ENCODE results near the gene UNC5C. TPM values are rescaled to one million over a fixed set of nuclear protein-coding genes. Genes with fewer than 3 reads are reported as not detected.

Gene UNC5C
- total RNA-seq, 4 donors from 2014 or later: 3.3 to 21.6 (median 7.9) TPM

DNA sequence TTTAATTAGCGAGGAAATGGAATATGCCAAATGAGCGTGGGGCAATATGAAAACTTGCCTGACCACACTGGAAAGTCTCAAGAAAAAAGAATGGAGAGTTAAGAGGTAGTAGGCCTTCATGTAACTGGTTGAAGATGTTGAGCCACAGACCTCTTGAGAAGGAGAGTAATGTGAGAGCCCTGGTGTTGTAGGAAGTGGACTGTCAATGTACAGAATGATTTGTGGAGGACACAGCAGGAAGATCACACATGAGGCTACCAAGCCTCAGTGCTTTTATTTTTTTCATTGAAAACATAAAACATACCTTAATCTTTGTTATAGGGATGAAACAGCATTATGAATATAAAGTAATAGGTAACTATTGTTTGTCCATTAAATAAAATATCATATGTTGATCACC is 331.6 kb downstream of the UNC5C start:
- intact Hi-C loops (cut with DNase I; ENCODE audit: low total_unique reads): no loop called here

DNA sequence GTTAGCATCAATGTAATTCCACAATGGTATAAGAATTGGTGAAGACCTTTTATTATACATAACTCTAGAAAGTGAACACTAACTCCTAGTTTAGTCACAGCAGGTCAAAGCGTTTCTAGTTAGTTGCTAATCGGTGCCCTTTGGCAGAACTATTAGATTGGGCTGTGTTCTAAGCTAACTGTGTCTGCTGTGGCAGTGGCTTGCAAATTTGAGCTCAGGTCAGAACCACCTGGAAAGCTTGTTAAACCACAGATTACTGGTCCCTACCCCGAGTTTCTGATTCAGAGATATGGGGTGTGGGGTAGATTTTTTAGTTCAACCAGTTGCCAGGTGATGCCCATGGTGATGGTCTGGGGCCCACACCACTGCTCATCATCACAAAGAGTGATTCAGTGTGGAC is 332.1 kb downstream of the UNC5C start:
- H3K27ac ChIP-seq: no peak overlapping the region
- no peaks in the 10 kb centered on the region for H3K36me3 ChIP-seq
- TF ChIP-seq POLR2A (IDR thresholded peaks at IDR 0.05): no peak
- TF ChIP-seq, protein P1, sequence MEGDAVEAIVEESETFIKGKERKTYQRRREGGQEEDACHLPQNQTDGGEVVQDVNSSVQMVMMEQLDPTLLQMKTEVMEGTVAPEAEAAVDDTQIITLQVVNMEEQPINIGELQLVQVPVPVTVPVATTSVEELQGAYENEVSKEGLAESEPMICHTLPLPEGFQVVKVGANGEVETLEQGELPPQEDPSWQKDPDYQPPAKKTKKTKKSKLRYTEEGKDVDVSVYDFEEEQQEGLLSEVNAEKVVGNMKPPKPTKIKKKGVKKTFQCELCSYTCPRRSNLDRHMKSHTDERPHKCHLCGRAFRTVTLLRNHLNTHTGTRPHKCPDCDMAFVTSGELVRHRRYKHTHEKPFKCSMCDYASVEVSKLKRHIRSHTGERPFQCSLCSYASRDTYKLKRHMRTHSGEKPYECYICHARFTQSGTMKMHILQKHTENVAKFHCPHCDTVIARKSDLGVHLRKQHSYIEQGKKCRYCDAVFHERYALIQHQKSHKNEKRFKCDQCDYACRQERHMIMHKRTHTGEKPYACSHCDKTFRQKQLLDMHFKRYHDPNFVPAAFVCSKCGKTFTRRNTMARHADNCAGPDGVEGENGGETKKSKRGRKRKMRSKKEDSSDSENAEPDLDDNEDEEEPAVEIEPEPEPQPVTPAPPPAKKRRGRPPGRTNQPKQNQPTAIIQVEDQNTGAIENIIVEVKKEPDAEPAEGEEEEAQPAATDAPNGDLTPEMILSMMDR (IDR thresholded peaks at IDR 0.05): no peak
- H3K27me3 ChIP-seq: no peaks in the 10 kb centered on the region
- no peak overlapping the region for H3K4me3 ChIP-seq
- H3K9me3 ChIP-seq: no peaks in the 10 kb centered on the region
- intact Hi-C loops (cut with DNase I; ENCODE audit: low total_unique reads): no loop called here
- H3K4me1 ChIP-seq: no peaks in the 10 kb centered on the region
- DNase-seq: no peak

More for the DNA sequence above, 331.6 kb downstream of the UNC5C start:
- no peak for DNase-seq
- H3K4me3 ChIP-seq: no peak overlapping the region
- H3K27me3 ChIP-seq: no peaks in the 10 kb centered on the region
- no peaks in the 10 kb centered on the region for H3K9me3 ChIP-seq
- no peaks in the 10 kb centered on the region for H3K4me1 ChIP-seq
- no peak overlapping the region for H3K27ac ChIP-seq
- H3K36me3 ChIP-seq: no peaks in the 10 kb centered on the region
- TF ChIP-seq POLR2A (IDR thresholded peaks at IDR 0.05): no peak
- TF ChIP-seq, protein P1 (IDR thresholded peaks at IDR 0.05): no peak

DNA sequence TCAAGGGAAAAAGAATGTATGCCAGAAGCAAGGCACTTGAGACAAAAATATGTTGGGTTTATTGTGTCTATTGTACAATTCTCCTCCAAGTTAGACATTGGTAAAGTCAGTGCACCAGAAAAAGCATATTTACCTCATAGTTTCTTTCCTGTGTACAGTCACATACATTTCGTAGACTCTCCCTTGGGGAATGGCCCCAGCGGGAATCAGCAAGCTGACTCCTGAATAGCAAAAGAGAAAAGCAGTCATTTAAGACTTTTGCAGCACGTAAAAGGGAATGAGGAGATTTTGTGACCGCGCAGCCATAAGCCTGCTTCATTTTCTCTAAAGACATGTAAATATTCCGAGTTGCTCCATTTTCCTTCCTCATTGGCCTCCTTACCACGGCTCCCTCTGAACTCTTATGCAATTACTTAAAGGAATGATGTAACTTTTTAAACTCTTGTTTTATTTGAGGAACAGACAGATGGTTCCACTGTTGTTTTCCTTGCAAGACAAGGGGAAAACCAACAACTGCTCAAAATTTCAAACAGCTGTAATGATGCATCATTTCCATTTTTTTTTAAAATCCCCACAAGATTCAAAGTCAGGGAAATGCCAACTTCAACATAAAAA is 332.7 kb downstream of the UNC5C start:
- Histone ChIP-seq H3K27me3 (no peaks in the 10 kb centered on the region), H3K9me3 (no peaks in the 10 kb centered on the region), H3K36me3 (no peaks in the 10 kb centered on the region), H3K27ac (no peak overlapping the region), H3K4me1 (no peaks in the 10 kb centered on the region), H3K4me3 (no peak overlapping the region)
- TF ChIP-seq POLR2A (IDR thresholded peaks at IDR 0.05): no peak
- TF ChIP-seq, protein P1 (IDR thresholded peaks at IDR 0.05): no peak
- intact Hi-C loops (cut with DNase I; ENCODE audit: low total_unique reads): no loop called here
- DNase-seq: no peak

DNA sequence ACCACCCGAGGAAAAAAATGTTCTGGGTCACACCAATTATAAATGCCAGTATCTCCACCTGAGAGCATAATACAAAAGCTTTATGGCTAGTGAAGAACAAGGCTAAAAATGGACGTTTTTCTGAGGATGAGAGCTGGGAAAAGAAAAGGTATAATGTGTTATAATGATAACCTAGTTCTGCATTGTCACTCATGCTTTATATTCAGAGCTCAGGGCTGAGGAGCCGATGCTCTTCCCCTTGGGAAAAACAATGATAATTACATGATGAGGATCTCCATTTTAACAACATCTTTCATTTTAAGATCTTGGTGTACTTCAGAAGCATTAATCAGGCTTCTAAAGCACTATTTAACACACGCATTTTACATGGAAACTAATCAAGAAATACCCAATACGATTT is 333.7 kb downstream of the UNC5C start:
- DNase-seq: no peak
- no peak overlapping the region for H3K4me3 ChIP-seq
- intact Hi-C loops (cut with DNase I; ENCODE audit: low total_unique reads): no loop called here
- TF ChIP-seq POLR2A (IDR thresholded peaks at IDR 0.05): no peak
- TF ChIP-seq, protein P1 (IDR thresholded peaks at IDR 0.05): no peak
- H3K27ac ChIP-seq: no peak overlapping the region
- no peaks in the 10 kb centered on the region for H3K27me3 ChIP-seq
- no peaks in the 10 kb centered on the region for H3K36me3 ChIP-seq
- H3K4me1 ChIP-seq: no peaks in the 10 kb centered on the region
- H3K9me3 ChIP-seq: no peaks in the 10 kb centered on the region

DNA sequence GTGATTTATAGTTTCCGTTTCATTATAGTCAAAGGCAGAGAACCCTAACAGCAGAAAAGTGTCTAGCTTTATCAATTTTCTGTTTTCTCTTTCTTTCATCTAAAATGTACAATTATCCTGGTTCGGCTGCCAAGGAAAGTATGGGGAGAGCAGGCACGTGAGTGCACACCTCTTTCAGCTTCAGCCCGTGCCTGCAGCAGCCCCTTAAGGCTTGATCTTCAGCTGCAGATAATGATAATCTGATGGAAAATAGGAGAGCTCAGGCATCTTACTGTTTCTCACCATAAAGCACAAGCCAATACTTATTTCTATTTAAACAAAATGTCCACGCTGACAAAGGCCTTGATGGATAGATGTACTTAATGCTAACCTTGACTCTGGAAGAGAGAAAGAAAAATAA is 334.4 kb downstream of the UNC5C start:
- H3K27me3 ChIP-seq: no peaks in the 10 kb centered on the region
- no peaks in the 10 kb centered on the region for H3K4me1 ChIP-seq
- H3K36me3 ChIP-seq: no peaks in the 10 kb centered on the region
- DNase-seq: no peak
- H3K4me3 ChIP-seq: no peak overlapping the region
- intact Hi-C loops (cut with DNase I; ENCODE audit: low total_unique reads): no loop called here
- H3K27ac ChIP-seq: no peak overlapping the region
- TF ChIP-seq, protein P1 (IDR thresholded peaks at IDR 0.05): no peak
- no peak for TF ChIP-seq POLR2A (IDR thresholded peaks at IDR 0.05)
- no peaks in the 10 kb centered on the region for H3K9me3 ChIP-seq

Measured in uterus (tissue), 4 donors.